ENCODE results near the gene MDC1.
"Not testable (repeated sequence)": the region's sequence is repeated elsewhere in the genome, so short reads cannot be mapped to it uniquely, and the experiment has no call there.

Gene MDC1, protein sequence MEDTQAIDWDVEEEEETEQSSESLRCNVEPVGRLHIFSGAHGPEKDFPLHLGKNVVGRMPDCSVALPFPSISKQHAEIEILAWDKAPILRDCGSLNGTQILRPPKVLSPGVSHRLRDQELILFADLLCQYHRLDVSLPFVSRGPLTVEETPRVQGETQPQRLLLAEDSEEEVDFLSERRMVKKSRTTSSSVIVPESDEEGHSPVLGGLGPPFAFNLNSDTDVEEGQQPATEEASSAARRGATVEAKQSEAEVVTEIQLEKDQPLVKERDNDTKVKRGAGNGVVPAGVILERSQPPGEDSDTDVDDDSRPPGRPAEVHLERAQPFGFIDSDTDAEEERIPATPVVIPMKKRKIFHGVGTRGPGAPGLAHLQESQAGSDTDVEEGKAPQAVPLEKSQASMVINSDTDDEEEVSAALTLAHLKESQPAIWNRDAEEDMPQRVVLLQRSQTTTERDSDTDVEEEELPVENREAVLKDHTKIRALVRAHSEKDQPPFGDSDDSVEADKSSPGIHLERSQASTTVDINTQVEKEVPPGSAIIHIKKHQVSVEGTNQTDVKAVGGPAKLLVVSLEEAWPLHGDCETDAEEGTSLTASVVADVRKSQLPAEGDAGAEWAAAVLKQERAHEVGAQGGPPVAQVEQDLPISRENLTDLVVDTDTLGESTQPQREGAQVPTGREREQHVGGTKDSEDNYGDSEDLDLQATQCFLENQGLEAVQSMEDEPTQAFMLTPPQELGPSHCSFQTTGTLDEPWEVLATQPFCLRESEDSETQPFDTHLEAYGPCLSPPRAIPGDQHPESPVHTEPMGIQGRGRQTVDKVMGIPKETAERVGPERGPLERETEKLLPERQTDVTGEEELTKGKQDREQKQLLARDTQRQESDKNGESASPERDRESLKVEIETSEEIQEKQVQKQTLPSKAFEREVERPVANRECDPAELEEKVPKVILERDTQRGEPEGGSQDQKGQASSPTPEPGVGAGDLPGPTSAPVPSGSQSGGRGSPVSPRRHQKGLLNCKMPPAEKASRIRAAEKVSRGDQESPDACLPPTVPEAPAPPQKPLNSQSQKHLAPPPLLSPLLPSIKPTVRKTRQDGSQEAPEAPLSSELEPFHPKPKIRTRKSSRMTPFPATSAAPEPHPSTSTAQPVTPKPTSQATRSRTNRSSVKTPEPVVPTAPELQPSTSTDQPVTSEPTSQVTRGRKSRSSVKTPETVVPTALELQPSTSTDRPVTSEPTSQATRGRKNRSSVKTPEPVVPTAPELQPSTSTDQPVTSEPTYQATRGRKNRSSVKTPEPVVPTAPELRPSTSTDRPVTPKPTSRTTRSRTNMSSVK (N-terminal part only)

DNA sequence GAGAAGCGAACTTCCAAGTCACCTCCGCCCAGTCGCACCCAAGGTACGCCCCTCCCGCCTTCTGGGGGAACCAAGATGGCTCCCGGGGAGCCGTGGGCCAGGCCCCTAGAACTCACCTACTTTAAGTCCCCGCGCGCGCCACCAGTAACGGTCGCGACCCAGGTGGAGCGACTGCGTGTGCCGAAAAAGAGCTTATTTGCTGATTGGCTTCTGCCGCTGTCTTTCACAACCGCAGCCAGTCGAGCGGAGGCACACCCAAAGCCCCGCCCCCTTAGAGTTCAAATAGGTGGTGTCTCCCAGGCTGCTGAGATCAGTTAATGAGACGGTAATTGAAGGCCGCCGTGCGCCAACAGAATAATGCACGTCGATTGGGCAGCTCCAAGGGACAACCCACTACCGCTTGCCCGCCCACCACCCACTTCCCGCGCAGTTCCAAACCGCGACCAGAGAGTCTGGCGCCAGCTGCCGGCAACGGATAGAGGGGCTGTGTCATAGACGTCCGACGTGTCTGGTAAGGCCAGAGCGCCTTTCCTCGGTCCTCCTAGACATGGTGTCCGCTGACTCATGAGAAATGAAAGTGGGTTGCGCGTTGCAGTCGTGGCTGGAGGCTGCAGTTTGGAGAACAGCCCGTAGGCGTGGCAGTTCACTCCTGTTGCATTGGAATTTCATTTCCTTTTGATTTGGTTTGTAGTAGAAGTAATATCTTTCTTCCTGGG is at the start of gene MDC1:
MDC1 (minus strand) TSS at position 153 of the 716 bp plus-strand sequence. CDS start 2,106 bp downstream, outside the sequence.
- TF ChIP-seq ZNF274 (IDR thresholded peaks at IDR 0.05; ENCODE audit: low read depth, low read length): no peak
- H3K4me3 ChIP-seq (ENCODE audit: low read length): peak within 1 kb of the TSS; percentile 83

DNA sequence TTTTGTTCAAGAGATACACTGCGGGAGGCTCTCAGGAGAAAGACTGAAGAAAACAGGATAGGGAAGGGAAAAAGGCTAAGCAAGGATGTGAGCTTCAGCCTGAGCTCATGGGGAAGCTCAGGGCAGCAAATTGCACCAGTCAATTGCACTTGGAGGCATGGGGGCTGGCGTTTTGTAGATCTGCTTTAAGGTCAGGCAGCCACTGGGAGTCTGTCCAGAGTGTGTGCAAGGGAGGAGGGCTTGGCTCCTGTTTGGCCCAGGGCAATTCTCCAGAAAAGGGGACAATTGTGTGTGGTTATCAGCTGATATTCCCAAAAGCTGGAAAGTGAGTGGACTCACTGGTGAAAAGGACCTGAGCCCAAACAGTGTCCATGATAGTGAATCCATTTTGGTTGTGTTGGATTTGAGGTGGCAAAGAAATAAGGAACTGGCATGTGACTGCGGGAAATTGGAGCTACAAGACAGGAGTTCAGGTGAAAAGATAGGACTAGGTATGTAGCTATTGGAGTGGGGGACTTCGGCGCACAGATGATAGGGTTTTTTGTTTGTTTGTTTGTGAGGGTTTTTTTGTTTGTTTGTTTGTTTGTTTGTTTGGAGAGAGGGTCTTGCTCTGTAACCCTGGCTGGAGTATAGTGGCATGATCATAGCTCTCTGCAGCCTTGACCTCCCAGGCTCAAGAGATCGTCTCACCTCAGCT is 49.5 kb upstream of the MDC1 start:
- H3K4me3 ChIP-seq (ENCODE audit: low read length): no peak overlapping the region
- TF ChIP-seq ZNF274 (IDR thresholded peaks at IDR 0.05; ENCODE audit: low read depth, low read length): no peak

DNA sequence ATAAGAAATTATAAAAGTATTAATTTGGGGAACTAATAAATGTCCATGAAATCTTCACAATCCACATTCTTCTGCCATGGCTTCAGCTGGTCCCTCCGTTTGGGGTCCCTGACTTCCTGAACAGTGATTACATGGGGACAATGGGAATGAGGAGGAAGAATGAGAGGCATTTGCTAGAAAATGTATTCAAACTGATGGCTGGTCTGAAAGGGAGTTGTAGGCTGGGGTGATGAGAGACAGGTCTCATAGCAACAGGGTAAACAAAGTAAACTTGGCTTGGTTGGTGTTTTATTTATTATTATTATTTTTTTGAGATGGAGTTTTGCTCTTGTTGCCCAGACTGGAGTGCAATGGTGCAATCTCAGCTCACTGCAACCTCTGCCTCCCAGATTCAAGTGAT is 48.4 kb upstream of the MDC1 start:
- H3K4me3 ChIP-seq (ENCODE audit: low read length): not testable (repeated sequence)

DNA sequence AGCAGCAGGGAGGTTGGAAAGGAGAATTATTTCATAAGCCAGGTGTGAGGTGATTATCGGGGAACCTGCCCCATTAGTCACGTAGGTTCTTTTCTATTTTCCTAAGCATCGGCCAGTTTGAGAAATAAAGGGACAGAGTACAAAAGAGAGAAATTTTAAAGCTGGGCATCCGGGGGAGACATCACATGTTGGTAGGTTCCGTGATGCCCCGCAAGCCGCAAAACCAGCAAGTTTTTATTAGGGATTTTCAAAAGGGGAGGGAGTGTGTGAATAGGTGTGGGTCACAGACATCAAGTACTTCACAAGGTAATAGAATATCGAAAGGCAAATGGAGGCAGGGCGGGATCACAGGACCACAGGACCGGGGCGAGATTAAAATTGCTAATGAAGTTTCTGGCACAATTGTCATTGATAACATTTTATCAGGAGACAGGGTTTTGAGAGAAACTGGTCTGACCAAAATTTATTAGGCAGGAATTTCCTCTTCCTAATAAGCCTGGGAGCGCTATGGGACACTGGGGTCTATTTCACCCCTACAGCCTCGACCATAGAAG is 47.5 kb upstream of the MDC1 start:
- H3K4me3 ChIP-seq (ENCODE audit: low read length): not testable (repeated sequence)

DNA sequence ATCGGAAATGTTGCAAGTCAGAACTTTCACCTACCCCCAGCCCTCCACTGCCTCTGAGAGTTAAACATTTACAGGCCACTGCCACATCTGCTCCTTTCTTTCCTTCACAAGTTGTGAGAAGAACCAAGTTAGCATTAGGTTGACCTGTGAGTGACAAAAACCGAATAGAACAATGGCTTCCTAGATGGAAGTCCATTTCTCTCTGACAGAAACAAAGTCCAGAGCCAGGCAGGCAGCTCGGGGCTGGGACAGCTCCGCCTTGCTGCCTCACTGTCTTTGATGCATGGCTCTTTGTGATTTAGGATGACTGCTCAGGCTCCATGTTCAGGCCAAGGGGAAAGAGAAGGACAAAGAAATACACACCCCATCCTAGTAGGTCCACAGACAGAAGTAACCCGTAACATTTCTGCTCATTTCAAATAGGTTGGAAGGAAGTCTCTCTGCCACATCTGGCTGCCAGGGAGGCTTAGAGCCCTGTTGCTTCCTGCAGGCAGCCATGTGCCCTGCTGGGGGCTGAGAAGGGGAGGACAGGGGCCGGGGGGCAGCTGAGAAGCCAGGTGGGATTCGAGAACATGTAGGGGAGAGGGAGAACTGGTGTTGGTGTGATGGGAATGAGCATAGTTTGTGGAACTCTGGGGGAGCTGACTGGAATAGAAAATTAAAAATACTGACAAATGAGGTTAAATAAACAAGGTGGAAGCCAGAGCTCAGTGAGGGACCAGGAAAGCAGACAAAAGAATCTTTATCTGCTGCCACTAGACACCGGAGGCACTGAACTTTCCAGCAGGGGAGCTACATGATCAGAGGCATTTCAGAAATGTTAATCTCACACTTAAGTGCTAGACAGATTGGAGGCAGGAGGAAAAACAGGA is 46.8 kb upstream of the MDC1 start:
- peak overlapping the region; percentile 34; the same call in 1 of the 2 replicates for H3K4me3 ChIP-seq (ENCODE audit: low read length)
- no peak for TF ChIP-seq ZNF274 (IDR thresholded peaks at IDR 0.05; ENCODE audit: low read depth, low read length)

DNA sequence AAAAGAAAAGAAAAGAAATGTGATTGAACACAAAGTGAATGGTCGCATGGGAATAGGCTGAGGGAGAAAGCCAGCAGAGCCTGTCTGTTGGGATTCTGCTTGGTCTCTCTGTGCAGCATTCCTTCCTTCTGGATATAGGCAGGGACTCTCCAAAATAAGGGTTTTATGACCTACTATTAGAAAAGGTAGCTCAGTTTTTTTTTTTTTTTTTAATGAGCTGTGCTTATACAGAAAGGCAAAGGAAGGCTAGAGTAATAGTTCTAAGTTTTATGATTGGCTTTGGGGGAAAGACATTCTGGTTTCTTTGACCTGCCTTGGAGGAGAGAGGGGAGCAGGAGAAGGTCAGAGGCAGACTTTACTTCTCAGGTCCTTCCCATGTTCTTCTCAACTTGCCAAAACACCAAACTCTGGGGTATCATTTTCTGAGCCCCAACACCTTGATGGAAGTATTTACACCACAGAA is 46.1 kb upstream of the MDC1 start:
- TF ChIP-seq ZNF274 (IDR thresholded peaks at IDR 0.05; ENCODE audit: low read depth, low read length): no peak
- H3K4me3 ChIP-seq (ENCODE audit: low read length): no peak overlapping the region; the same call in 1 of the 2 replicates

DNA sequence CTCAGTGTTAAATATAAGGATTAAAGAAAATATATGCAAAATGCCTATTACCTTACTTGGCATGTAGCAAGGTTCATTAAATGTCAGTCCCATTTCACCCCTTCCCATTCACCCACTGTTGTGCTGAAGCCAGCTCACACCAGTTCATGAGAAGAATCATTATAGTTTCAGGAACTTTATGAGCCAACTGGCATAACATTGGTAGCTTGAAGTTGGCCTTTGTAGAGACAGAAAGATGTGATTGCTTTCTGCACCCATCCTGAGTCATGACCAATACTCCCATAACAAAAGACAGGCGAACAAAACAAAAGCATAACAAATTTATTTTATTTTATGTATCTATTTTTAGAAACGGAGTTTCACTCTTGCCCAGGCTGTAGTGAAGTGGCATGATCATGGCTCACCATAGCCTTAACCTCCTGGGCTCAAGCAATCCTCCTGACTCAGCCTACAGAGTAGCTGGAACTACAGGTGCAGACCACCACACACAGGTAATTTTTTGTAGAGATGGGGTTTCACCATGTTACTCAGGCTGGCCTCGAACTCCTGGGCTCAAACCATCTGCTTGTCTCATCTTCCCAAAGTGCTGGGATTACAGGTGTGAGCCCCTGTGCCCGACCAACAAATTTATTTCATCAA is 44.8 kb upstream of the MDC1 start:
- no peak for TF ChIP-seq ZNF274 (IDR thresholded peaks at IDR 0.05; ENCODE audit: low read depth, low read length)
- H3K4me3 ChIP-seq (ENCODE audit: low read length): no peak overlapping the region

DNA sequence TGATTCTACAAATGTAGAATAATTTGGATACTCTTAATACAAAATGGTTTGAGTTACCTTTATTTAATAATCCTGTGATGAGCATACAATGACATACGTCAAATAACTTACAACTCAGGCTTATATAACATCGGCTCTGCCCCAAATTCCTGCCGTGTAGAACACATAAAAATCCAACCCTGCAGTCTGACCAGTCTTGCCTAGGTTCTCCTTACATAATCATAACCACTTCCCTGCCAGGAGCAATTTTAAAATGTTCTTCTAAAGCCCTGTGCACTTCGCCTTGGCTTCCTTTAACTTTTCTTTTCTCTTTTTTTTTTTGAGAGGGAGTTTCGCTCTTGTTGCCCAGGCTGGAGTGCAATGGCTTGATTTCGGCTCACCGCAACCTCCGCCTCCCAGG is 43.5 kb upstream of the MDC1 start:
- no peak overlapping the region for H3K4me3 ChIP-seq (ENCODE audit: low read length)
- TF ChIP-seq ZNF274 (IDR thresholded peaks at IDR 0.05; ENCODE audit: low read depth, low read length): no peak

DNA sequence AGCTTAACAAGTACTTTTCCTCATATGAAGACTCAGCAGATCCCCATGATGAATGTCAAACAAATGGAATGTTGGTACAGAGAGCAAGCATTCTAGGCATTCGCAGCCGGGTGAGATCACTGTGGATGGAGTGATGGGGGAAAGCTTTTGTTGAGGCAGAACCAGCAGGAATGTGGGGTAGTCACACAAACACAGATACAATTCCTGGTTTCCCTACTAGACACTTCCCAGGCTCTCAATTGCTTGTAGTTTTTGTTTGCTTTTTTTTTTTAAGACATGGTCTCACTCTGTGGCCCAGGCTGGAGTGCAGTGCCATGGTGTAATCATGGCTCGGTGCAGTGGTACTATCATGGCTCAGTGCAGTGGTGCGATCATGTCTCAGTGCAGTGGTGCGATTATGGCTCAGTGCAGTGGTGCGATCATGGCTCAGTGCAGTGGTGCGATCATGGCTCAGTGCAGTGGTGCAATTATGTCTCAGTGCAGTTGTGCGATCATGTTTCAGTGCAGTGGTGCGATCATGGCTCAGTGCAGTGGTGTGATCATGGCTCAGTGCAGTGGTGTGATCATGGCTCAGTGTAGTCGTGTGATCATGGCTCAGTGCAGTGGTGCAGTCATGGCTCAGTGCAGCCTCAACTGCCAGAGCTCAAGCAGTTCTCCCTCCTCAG is 42.6 kb upstream of the MDC1 start:
- no peak for TF ChIP-seq ZNF274 (IDR thresholded peaks at IDR 0.05; ENCODE audit: low read depth, low read length)
- no peak overlapping the region for H3K4me3 ChIP-seq (ENCODE audit: low read length)

DNA sequence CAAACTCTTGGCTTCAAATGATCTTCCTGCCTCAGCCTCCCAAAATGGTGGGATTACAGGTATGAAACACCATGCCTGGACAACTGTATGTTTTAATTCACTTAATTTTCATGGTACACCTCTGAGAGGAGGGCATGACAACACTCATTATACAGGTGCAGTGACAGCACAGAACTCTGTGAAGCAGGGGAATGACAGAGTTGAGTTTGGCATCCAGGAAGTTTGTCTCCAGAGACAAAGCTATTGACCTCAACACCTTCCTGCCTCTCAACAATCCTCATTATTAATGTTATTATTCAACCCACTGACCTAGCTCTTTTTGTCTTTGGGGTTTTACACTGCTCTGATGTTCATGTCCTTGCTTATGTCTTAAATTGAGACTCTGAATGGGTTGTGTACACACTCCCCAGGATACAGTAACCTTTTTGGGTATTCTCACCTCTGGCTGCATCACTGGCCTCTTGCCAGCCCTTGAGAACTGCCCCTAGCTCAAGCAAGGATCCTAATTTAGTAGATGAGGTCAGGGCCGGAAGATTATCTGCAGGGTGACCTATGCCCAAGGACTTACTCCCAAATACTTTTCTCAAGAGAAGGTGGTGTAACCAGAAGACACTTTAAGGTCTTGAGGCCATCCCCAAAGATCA is 40.3 kb upstream of the MDC1 start:
- no peak overlapping the region for H3K4me3 ChIP-seq (ENCODE audit: low read length)
- no peak for TF ChIP-seq ZNF274 (IDR thresholded peaks at IDR 0.05; ENCODE audit: low read depth, low read length)

DNA sequence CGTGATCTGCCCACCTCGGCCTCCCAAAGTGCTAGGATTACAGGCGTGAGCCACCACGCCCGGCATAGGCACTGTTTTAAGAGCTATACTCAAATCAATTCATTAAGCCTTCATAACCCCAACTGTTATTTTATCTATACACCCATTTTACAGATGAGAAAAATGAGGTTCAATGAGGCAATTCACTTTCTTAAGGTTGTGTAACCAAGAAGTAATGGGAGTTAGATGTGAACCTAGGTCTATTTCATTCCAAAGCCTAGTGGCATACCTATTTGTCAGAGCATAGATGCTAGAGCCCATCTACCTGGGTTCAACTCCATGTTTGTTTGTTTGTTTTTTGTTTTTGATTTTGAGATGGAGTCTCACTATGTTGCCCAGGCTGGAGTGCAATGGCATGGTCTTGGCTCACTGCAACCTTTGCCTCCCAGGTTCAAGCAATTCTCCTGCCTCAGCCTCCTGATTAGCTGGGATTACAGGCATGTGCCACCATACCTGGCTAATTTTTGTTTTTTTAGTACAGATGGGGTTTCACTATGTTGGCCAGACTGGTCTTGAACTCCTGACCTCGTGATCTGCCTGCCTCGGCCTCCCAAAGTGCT is 39.4 kb upstream of the MDC1 start:
- H3K4me3 ChIP-seq (ENCODE audit: low read length): not testable (repeated sequence)
